DMS53 treated with DMSO at 0.1 percent for 48 hours (cell line): ENCODE measurements around the gene GRK7.
"Not testable (repeated sequence)": the region's sequence is repeated elsewhere in the genome, so short reads cannot be mapped to it uniquely, and the experiment has no call there.

ENCODE experiments used
- DNase-seq: peaks from one replicate; lab custom pipeline; 2025; ENCODE audit not compliant: unreplicated experiment; lab: John Stamatoyannopoulos, UW

Gene GRK7

DNA sequence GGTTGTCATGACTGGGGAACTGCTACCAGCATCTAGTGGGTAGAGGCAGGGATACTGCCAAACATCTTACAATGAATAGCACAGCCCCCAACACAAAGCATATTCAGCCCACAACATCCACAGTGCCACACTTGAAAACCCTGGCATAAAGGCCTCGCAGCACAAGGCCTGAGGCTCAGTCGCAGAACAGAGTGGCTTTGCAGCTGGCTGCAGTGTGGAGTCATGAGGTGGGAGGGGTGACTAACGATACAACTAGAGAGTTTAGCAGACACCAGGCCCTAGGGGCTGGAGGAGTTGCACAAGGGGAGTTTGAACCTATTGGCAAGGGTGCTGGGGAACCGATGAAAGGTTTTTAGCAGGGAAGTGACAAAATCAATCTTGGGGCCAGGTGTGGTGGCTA, 32.1 kb downstream of the GRK7 start:
- DNase-seq, result no peak

DNA sequence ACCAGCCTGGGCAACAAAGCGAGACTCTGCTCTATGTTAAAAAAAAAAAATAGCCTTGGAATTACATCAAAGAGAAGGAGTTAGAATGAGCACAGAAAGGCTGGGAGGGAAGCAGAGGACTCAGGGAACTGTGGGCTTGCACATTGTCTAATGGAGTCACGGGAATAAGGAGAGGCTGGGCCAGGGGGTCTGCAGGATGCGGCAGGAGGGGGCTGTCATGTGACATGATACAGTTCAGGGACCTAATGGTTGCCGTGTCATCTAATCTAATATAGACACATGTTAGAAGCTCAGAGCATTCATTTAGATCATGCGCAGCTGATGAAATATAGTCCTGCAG, 32.5 kb downstream of the GRK7 start:
- DNase-seq, result no peak

DNA sequence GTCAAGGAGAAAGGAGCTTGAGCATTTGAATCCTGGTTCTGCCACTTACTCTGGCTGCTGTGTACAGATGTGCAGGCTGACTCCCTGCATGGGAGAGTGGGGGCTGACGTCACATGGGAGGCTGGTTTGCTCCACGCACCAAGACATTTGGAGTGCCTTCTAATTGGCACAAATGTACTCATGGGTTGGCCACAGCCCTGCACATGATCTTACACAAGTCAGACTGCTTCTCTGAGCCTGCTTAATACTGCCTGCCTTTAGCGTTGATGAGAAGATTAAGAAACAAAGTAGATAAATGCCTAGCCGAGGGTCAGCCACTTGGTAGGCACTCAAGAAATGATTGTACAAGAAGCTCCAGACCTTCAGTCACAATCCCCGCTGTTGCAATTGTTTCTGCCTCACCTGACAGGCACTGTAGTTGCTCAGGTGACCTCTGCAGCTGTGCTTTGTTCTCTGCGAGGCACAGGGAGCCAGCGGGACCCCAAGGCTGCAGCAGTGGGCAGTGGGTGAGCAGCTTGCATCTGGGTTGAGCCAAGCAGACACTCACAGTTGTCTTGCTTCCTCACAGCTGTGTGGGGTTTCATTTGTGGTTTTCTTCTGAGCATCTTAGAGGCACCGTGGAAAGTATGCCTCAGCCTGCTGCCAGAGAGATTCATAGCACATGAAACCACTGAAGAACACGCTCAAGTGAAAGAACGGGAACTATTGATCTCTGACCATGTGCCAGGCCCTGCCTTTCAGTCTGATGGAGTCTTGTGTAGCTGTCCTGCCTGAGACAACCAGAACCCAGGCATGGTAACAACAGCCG, 33.1 kb downstream of the GRK7 start:
- DNase-seq, result no peak

DNA sequence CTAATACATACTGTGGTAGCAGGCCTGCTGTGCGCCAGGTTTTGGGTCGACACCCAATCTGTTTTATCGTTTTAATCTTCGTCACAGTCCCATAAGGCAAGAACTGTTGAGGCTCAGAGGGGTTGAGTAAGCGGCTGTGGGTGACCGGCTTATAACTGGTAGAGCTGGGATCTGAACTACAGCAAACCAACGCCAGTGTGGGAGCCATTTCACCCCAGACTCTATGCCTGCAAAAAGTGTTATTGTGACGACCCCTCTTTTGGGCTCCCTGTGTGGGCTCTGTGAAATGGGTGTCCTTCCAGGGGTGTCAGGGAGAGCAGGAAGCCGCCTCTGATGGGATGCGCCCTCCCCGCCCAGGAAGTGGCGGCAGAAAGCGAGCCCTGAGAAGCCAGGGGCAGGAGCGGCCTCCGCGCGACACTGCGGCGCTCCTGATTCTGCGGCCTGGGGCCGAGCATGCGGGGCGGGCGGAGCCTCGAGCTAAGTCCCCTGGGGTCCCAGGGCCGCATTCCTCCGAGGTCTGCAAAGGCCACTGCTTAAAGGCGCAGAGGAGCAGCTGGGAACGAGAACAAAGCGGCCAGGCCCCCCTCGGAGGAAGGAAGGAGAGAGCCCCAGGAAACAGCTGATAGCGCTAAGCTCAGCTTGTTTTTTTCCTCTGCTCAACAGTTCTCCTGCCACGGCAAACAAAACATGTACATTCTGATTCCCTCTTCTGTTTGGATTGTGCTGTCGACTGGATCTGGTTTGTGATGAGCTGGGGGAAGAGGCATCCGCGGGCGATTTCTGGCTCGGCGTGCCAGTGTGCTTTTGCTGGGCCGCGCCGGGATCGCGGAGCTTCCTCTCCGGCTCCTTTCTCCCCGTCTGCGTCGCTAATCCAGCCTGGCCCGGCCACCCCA, 33.9 kb downstream of the GRK7 start:
- no peak for DNase-seq

DNA sequence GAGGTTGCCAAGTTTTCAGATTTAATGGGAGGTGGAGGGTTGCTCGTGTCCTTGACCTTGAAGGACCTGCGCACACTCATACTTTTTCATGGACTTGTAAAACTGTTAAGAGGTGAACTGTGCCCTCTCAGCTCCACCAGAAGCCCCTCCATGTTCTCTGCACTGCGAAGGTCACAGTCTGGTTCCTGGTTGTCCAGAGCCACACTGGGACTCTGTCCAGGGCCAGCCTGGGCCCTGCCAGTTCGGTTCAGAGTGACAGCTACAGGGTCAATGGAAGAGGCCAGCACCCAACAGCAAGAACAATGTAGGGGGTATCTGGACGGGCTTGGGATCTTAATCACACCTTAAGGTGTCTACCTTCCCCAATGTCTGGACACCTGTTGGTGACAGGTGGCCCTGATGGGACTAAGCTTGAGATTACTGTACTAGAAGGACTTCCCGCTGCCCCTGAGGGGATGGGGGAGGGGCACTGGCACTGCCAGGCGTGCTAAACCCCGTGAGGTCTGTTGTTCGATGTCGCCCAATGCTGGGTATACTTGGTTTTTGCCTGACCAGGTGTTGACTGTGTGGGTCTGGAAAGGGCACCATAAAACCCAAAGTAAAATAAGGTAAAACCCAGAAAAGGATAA, 34.7 kb downstream of the GRK7 start:
- DNase-seq, result no peak

DNA sequence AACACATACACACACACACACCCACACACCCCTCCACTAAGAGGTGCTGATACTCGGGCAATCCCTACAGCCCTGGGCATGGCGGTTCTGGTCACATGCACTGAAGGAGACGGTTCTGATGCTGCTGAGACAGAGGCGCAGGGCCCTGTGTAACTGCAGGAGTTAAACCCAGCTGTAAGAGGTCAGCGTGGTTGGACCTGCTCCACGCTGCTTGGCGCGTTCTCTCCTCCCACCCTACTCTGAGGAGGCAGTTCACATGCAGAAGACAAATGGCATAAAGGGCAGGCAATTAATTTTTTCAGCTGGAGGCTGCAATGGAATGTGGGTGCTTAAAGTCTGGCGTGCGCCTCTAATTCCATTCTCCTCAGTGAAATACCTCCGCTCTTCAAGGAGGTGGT, 35.2 kb downstream of the GRK7 start:
- DNase-seq, result no peak

DNA sequence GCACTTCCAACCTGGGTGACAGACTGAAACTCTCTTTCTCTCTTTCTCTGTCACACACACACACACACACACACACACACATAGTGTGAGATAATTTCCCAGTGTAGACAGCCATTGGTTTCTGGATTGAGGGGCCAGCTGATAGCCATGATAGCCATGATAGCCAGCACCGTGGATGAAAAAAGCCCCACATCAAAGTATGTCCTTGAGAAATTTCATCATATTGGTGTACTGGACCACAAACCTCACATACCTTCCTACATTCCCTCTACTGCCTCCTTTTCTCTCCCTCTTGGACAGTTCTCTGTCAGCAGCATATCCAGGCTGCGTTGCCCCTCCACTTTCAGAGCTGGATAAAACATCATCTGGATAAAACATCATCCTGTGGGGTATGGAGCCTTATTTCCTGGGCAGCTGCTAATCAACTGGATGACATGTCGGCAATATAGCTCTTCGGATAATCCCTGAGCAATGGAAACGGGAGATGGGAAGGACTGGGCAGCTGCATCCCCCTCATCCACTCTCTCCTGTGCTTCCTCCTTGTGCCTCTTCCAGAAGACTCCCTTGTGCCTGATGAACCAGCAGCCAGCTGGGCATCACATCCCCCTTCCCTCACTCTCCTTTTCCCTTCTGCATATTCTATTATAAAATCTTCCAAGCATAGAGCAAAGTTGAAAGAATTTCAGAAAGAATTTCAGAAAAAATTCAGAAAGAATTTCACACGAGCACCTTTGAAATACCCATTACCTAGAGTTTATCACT, 39.3 kb downstream of the GRK7 start:
- no peak for DNase-seq

DNA sequence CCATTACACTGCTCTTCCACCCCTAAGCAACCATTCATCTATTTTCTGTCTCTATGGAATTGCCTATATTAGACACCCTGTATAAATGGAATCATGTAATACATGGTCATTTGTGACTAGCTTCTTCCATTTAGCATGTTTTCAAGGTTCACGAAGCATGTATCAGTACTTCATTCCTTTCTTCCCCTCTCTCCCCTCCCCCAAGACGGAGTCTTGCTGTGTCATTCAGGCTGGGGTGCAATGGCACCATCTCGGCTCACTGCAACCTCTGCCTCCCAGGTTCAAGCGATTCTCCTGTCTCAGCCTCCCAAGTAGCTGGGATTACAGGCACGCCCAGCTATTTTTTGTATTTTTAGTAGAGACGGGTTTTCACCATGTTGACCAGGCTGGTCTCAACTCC, 40.3 kb downstream of the GRK7 start:
- DNase-seq, result not testable (repeated sequence)

DNA sequence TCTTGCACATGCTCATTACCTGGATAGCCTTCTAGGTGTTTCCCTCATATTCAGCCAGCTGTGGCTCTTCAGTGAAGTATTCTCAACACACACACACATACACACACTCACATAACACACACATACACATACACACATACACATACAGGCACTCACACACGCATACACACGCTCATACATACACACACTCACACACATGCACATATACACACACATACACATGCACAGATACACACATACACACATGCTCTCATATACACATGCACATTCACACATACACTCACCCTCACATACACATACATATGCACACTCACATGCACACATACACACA, 41.2 kb downstream of the GRK7 start:
- DNase-seq, result no peak

DNA sequence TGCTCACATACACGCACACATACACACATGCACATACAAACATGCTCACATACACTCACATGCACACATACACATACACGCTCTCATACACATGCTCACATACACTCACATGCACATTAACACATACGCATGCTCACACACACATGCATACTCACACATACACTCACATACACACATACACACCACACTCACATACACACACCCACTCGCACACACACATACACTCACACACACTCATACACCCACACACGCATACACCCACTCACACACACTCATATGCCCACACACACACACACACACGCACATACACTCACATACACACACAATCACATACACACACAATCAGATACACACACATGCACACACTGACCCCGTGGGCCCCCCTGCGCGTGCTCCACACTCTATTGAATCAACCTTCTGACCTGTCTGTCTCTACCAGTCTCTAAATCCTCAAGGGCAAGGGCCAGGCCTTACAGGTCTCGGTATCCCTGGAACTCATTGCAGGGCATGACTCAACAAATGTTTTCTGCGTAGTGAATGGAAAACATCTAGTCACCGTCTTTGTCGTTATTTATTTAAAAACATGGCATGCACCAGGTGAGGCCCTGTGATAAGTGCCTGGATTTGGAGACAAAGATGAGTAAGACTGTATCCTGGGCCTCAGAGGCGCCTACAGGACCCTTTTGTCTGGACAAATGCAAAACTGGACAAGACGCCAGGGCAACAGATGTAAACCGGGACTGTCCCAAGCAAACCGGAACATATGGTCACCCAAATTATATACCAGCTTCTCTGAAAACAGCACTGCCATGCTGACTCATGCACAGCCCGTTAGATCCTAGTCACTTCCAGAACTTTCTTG, 41.8 kb downstream of the GRK7 start:
- DNase-seq, result no peak

DNA sequence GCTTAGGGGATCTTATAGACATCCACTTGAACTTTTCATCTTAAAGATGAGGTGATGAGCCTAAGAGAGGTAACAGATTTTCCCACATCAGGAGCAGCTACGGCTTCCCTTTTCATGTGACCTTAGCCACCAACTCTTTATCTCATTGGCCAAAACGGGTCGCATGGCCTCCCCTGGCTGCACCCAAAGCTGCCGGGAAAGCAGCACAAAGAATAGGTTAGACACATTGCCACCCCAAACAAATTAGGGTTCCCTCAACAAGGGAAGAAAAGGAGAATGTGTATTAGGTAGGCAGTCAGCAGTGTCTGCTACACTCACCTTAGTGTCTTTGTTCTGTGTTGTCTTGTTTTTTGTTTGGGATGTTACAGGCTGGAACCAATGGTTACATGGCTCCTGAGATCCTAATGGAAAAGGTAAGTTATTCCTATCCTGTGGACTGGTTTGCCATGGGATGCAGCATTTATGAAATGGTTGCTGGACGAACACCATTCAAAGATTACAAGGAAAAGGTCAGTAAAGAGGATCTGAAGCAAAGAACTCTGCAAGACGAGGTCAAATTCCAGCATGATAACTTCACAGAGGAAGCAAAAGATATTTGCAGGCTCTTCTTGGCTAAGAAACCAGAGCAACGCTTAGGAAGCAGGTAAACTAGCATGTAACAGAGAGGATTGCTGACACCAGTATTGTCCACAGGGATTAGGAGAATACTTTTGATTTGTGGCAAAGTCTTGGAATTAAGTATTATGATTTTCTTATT, 44.2 kb downstream of the GRK7 start:
- no peak for DNase-seq

DNA sequence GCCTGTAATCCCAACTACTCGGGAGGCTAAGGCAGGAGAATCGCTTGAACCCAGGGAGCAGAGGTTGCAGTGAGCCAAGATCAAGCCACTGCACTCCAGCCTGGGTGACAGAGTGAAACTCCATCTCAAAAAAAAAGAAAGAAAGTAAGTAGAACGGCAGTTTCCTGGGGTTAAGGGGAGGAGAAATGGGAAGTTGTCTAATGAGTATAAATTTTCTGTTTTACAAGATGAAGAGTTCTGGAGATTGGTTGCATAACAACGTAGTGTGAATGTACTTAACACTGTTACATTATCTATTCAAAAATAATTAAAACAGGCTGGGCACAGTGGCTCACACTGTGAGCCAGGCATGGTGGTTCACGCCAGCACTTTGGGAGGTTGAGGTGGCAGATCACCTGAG, 45.4 kb downstream of the GRK7 start:
- DNase-seq, result no peak

DNA sequence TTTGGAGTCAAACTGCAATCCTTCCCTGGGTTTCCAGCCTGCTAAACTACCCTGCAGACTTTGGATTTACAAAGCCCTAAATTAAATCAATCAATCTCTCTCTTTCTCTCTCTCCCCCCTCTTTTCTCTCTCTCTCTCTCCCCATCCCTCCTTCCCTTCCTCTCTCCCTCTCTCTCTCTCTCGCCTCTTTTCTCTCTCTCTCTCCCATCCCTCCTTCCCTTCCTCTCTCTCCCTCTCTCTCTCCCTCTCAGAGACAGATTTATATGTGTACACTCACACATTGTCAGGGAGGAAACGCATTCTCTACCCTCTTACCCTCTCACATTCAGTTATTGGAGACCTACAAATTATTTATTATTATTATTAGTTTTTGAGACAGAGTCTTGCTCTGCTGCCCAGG, 47.0 kb downstream of the GRK7 start:
- no peak for DNase-seq

DNA sequence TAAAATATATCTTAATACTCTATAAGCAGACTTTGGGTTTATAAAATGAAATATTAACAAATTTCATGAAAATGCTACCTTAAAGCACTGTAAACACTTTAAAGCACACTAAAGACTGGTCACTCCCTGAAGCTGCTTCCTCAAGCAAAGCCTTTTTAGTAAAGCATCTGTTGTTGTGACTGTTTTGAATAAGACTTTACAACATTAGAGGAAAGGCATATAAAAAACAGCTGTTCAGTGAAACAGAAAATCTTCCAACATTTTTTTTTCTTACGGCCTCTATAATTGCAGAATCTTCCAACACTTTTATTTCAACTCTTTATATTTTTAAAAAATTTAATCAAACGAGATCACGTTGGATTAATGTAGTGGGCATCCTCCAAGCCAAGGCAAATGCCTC, 48.1 kb downstream of the GRK7 start:
- DNase-seq, result no peak

DNA sequence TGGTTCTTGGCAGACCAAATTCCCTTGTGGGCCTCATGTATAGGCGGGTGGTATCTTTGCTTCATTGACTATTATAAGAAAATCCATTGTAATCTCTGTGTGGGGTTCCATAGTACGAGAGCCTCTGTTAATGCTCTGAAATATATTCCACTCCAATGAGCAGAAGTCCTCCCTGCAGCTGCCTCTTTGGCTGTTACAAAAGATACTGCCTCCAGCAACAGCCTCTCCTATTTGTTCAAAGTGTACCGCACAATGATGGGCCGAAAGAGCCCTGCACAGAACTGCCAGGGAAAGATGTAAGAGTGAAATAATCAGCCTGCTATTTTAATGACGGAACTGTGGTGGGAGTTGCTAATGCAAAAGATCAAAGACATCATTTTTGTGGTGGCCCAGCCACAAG, 48.9 kb downstream of the GRK7 start:
- no peak for DNase-seq

DNA sequence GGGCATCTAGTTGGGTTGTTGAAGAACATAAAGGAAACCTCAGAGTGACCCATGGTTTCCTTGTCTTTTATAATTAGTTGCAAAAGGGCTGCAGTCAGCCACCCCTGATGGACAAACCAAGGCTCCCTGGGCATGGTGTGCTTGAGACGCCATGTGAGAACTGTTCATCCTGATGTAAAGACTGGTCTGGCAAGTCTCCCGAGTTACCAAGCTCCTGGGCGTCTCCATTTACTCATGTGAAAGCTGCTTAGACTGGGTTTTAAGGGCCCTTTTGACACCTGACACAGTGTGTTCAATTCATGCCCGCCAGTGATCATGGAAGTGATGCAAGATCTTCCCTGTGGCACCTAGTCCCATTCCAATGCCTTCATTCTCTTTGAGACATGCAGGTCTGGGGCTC, 49.4 kb downstream of the GRK7 start:
- DNase-seq, result no peak
